AG08396 (cell line): ENCODE results near the gene FADS2.

Experiments used
- DNase-seq: peaks from one replicate; pipeline ENCODE4 v3.0.0; 2012; ENCODE audit warnings: low spot score, mixed read lengths

FADS2 gene

DNA sequence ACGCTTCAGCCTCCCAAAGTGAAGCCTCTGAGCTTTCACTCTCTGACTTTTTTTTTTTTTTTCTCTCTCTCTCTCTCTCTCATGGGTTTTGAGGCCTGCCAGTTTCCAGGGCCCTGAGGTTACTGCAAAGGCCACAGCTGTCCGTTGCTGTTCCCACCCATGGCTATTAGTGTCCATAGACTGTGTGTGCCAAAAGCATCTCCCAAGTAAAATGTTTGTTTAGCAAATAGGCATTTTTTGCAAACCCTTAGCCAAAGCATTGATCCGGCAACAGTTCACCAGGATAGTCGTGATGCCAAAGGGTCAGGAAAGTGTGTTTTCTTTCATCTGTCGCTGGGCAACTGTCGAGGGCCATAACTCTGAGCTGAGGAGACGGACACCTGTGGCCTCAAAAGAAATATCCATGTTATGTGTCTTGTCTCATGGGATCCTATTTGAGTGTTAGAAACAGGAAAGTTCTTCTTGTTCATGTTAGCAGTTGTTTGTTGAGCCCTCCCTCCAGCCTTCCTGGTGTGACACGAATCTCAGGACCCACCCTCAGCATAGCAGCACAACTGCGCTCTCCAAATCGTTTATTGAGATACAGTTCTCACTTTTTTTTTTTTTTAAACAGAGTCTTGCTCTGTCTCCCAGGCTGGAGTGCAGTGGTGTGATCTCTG lies 18.4 kb downstream of the FADS2 start:
- DNase-seq: no peak

DNA sequence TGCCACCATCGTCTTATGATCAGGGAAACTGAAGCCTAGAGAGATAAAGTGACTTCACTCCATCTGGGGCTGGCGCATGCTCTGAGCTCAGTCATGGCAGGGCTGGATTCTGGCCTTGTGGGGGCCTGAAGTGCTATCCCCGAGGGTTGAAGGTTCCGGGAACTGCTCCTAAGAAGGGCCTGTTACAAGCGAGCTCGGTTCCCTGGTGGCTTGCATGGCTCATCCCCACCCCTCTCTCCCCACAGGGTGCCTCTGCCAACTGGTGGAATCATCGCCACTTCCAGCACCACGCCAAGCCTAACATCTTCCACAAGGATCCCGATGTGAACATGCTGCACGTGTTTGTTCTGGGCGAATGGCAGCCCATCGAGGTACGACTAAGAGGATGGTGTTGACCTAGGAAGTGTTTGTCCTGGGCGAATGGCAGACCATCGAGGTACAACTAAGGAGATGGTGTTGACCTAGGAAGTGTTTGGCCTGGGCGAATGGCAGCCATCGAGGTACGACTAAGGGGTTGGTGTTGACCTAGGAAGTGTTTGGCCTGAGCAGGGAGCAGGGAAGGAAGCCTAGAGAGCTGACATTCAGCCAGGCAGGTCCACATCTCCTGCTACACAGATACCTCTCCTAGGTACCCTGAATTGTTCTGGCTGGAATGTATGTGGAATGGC lies 19.9 kb downstream of the FADS2 start:
- no peak for DNase-seq

DNA sequence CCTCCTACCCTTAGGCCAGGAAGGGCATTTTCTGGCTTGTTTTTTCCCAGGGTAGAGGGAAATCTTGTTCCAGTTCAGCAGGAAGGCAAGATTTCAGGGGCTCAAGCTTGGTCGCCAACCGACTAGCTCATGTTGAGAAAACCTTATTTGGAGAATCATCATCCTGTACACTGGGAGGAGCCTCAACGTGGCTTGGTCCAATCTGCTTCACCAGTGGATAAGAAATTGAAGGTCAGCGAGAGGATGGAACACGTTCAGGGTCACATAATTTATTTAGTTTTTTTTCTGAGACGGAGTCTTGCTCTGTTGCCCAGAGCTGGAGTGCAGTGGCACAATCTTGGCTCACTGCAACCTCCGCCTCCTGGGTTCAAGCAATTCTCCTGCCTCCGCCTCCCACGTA lies 20.5 kb downstream of the FADS2 start:
- DNase-seq: no peak

DNA sequence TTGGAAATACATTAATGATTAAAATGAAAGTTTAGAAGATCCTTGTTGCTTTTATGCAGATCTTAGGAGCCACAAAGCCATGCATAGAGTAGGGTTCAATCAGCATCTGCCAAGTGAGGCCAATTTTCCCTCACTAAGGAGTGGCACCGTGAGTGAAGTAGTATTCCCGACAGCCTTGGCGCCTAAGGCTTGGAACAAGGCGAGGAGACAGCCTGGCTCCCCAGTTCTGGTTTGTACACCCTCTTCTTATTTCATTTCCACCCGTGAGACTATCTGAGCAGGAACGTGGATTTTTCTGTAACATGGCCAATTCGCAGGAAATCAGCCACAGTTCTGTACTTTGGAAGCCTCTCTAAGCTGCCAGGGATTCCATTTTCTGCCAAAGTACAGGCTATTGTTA lies 22.6 kb downstream of the FADS2 start:
- DNase-seq: no peak

DNA sequence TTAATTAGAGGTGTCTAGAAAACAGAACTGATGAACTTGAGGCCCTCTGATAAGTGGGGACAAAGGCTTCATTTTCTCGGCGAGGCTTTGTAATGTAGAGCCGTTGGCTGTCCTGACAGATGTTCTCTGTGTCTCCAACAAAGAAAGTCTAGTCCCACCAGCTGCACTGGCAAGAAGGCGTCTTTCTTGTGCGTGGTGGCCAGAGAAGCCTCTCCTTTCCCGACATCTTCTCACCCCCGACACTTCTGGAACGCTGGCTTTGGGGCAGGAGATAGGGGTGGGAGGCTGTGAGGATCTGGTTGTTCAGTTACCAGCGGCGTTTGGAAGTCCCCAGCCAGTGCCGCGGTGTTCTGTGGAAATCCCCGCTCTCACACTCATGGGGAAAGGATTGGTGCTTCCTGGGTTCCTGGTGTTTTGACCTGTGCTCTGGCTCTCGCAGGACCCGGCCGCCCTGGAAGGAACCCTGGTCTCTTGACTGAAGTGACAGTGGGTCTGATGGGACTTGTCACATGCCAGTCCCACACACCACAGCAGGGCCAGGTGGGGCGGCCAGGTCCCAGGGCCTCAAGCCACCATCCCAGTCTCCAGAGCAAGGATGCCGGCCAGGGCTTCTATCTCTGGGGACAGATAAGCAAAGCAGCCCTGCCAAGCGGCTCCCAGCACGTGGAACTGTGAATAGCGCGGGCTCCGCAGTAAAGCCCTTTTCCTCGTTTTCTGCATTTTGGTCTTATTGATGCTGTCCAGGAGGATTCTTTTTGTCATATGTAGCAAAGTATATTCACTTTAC lies 23.2 kb downstream of the FADS2 start:
- DNase-seq: no peak

DNA sequence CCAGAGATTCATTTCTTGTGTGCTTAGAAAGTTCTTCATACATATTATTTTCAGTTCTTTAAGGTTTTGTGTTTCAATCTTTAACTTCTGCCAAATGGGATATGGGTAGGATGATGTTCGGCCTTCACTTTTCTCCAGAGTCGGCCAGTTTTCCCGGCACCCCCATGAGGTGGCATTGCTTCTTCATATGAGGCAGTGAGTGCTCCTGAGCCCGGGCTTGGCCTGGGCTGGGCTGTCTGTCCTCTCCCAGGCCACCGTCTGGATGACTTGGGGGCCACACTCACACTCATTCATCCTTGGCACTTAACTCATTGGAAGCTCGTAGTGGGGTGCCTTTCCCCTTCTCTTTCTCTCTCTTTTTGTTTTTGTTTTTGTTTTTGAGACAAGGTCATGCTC lies 23.8 kb downstream of the FADS2 start:
- no peak for DNase-seq

DNA sequence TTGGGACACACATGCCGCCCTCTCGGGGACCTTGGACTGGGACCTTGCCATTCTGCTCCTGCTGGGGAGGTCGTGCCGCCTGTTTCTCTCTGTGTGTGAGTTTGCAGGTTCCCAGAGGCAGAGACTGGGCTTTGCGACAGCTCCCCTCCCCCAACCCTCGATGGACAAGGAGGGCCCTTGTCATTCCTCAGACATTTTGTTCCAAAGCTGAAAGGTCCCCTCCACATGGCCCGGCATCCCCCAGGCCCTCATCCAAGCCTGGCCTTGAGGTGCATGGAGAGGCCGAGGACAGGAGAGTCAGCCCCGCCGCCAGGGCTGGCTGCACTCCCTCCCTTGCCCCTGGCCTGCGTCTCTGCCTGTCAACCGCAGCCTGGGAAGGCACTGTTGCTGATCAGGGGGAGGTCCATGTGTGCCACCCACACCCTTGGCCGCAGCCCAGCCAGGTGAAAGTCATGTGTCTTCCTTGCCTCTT lies 25.6 kb downstream of the FADS2 start:
- DNase-seq: no peak

DNA sequence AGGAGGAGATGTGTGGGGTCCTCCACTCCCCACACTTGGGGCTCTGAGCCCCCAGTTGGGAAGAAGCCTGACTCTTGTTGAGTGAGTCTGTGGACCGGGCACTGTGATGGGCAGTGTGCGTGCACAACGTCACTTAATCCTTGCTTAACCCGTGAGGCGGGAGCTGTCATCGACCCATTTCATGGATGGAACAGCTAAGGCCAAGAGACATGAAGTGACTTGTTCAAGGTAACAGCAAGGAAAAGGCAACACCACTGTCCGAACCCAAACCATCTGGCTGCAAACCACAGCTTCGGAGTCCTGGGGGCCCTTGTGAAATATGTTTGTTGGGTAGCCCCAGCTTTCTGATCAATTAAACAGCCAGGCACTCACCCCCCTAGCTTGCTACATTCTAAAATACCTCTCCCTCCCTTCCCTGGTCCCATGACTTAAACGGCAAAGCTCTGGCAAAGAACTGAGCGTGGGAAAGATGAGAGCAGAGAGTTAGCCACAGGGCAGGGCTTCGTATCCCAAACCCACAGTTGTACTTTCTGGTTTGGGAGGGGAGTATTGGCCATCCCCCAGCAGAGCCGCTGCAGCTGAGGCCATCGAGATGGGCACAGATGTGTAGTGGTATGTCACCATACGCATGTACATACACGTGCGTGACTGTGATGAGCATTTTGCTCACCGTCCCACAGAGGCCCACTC lies 26.3 kb downstream of the FADS2 start:
- DNase-seq: no peak

DNA sequence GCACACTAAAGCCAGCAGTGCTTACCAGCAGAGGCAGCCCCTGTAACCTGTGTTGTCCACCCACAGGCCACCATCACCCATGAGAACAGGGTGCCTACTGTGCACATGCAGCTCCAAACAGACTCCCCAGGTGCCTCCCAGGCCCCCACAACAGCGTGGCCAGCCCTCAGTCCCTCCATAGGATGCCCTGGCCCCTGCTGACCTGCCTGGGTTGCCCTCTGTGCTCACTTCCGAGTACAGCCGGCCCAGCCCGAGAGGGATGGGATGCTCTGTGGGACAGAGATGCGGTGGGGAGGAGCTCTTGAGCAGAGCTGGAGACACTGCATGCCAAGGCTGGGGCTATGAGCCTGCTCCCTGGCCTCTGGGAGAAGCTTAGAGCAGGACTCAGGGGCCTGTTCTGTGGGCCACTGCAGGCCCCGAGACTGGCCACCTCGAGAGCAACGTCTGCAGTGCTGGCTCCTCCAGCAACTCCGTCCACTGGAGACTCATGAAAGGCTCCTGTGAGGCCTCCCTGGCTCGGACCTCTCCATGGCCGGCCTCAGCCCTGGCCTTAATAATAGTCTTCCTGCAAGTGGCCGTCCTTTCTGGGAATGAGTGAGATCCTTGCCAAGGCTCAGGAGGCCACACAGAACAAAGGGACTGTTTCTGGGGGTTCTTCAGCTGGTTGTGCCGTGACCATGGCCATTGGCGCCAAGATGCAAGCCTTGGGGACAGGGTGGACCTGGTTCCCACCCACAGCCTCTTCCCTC lies 27.0 kb downstream of the FADS2 start:
- DNase-seq: no peak

DNA sequence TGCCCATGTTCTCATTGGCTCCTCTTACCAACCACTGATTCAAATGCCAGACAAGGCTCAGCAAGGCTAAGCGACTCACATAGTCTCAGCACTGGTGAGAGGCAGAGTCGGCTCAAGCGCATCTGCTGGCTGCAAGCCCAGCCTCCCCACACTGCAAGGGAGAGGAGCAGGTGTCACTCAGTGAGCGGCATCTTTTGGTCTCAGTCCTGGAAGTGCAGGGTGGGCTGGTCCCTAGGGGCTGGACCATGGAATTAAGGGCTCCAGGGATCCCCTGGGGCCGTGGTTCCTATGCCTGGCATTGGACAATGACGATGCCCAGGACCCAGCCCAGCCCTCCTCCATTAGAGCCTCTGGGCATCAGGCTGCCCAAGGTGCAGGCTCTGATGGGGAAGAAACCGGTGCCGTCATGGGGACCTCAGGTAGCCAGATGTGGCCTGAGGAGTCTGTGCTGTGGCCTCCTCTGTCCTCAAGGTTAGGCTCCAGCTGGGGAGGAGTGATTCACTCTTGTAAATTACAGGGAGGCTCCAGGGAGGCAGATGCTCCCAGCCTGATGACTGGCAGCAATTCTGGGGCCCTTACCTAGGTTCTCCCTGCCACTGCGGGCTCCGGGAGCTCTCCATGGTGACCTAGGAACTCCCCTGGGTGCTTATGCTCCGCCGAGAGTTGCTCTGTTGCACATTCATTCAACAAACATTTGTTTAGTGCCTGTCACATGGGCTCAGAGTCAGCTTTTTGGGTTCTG lies 28.0 kb downstream of the FADS2 start:
- no peak for DNase-seq

DNA sequence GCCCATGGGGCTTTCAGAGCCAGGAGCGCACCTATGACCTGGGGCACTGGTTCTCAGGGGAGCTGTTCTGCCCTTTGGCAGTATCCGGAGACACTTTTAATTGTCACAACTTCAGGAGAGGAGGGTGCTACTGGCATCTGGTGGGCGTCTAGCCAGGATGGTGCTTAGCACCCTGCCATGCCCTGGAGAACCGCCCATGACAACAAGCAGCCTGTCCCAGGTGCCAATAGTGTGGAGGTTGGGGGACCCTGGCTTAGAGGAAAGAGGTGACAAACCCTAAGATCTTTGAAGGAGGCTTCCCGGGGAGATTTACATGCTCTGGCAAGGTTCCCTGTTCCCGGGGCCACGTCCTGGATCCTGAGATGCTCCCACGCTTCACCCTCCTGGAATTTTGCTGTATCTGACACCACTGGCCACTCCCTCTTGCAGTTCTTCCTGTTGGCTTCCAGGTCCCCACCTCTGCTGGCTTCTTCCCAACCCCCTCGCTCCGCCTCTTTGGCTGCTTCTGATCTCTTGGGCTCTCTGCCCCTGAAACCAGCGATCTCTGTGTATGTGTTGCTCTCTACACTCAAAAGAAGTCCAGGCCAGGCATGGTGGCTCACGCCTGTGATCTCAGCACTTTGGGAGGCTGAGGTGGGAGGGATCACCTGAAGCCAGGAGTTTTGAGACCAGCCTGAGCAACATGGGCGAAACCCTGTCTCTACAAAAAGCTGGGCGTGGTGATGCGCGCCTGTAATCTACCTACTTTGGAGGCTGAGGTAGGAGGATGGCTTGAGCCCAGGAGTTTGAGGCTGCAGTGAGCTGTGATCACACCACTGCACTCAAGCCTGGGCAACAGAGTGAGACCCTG lies 32.2 kb downstream of the FADS2 start:
- no peak for DNase-seq

DNA sequence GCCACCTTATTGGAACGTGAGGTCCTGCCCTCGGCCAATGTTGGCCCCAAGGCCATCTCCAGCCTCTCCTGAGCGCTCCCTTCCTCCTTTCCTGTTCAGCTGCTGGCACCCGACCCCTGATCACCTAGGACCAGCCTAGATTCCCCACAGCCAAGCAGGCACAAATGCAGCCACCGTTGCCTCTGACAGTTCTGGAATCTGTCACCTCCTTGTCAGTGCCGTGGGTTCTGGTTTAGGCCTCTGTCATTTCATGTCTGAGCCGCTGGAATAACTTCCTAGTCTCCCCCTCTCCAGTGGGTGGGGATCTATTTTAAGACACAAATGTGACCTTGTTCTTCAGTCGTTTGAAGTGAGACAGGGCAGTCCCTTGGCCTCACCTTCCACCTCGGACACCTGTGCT lies 33.5 kb downstream of the FADS2 start:
- no peak for DNase-seq

DNA sequence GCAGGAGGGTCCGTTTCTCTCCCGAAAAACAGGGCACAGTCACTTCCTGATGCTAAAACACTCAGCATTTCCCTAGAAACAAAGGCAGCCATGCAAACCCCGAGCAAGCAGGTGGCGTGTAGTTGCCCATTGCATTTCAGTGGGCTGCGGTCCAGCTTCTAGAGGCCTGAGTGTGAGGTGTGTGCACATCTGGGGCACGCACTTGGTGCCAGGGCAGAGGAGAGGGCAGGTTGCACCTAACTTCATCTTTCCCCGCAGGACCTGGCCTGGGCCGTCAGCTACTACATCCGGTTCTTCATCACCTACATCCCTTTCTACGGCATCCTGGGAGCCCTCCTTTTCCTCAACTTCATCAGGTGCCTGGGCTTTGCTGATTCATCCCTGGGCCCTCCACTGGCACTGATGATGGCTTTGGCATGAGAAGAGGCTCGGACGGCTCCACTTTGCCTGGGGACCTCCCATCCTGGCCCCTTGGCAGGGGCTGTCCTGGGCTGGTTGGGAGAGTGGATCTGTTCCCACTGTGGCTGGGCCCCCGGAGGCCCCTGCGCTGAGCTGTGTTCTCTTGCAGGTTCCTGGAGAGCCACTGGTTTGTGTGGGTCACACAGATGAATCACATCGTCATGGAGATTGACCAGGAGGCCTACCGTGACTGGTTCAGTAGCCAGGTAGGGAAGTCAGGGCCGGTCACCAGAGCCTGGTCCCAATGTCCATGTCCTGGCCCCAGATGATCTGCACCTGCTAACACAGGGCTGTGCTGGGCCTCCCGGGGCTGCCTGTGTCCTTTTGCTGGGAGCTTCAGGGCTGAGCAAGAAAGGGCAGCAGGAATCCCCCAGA lies 34.8 kb downstream of the FADS2 start:
- no peak for DNase-seq

DNA sequence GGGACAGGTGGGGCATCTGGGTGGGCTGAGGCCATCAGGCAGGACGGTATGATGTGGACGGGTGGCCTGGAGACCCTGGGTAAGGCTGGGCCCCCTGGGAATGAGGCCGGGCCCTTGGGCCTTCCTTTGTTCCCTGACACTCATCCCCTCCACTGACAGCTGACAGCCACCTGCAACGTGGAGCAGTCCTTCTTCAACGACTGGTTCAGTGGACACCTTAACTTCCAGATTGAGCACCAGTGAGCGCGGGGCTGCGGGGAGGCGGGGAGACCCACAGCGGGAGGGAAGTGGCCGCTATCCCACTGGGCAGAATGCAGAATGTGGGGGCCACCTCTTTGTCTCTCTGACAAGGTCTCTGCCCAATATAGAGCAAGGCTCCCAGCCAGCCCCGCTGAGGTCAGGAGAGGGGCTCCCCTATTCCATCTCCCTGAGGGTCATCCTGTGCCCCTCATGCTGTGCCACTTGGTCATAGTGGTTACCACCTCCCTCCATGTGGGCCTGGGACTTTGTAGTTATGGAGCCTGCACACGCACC lies 35.5 kb downstream of the FADS2 start:
- no peak for DNase-seq

DNA sequence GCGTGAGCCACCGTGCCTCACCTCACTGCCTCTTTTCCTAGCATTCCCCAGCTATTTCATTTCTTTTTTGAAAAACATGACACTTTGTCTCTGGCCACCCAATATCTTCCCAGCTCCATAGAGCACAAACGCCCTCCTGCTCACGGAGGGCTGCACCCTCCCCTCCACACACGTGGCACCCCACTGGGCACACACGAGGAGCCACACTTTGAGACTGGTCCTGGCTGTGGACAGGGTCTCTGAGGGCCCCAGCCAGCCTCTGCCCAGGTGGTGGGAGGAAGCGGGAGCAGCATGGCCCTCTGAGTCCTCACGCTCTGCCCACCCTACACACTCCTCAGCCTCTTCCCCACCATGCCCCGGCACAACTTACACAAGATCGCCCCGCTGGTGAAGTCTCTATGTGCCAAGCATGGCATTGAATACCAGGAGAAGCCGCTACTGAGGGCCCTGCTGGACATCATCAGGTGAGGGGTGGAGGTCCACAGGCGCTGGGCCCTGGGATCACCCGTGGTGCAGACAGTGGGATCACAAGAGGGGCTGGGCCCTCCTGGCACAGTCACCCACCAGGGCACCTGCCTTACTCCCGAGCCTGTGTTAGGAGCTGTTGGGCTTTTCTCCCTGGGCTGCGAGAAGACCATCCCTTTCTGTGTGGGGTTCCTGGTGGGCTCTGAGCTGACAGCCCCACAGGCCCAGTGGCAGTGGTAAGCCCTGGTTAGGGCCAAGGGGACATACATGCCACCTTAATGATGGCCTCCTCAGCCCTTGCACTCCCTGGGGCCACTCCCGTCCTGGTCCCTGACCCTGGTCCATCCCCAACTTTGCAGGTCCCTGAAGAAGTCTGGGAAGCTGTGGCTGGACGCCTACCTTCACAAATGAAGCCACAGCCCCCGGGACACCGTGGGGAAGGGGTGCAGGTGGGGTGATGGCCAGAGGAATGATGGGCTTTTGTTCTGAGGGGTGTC lies 37.0 kb downstream of the FADS2 start:
- no peak for DNase-seq

DNA sequence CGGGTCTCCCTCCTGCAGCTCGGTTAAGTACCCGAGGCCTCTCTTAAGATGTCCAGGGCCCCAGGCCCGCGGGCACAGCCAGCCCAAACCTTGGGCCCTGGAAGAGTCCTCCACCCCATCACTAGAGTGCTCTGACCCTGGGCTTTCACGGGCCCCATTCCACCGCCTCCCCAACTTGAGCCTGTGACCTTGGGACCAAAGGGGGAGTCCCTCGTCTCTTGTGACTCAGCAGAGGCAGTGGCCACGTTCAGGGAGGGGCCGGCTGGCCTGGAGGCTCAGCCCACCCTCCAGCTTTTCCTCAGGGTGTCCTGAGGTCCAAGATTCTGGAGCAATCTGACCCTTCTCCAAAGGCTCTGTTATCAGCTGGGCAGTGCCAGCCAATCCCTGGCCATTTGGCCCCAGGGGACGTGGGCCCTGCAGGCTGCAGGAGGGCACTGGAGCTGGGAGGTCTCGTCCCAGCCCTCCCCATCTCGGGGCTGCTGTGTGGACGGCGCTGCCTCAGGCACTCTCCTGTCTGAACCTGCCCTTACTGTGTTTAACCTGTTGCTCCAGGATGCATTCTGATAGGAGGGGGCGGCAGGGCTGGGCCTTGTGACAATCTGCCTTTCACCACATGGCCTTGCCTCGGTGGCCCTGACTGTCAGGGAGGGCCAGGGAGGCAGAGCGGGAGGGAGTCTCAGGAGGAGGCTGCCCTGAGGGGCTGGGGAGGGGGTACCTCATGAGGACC lies 38.3 kb downstream of the FADS2 start:
- no peak for DNase-seq

DNA sequence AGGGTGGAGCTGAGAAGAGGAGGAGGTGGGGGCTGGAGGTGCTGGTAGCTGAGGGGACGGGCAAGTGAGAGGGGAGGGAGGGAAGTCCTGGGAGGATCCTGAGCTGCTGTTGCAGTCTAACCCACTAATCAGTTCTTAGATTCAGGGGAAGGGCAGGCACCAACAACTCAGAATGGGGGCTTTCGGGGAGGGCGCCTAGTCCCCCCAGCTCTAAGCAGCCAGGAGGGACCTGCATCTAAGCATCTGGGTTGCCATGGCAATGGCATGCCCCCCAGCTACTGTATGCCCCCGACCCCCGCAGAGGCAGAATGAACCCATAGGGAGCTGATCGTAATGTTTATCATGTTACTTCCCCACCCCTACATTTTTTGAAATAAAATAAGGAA lies 38.9 kb downstream of the FADS2 start:
- no peak for DNase-seq
